LHCN-M2 (cell line): ENCODE data around the gene BATF3. TPM values are rescaled to one million over a fixed set of nuclear protein-coding genes. Genes with fewer than 3 reads are reported as not detected.

Experiments
- total RNA-seq: library from RNA; depleted of rRNA; stranded (reverse); fragments of >200 nt; gene quantifications from 2 replicates; pipeline ENCODE4 v1.2.3, GENCODE V29; 2014; rRNA removed

The BATF3 gene
- total RNA-seq, 1 experiment from 2014 or later: 1.3 TPM

Other genes with a start within 250 kb of the BATF3 start
- 0.58 and 1.1 TPM in 2 replicates for gene ATF3, start 91.1 kb downstream of the BATF3 start, total RNA-seq
- gene NSL1, start 91.9 kb upstream of the BATF3 start, total RNA-seq: 36.2 and 55.0 TPM in 2 replicates
- 19.1 and 24.1 TPM in 2 replicates for gene TATDN3, start 92.1 kb upstream of the BATF3 start, total RNA-seq
- gene SPATA45, start 147.8 kb upstream of the BATF3 start, total RNA-seq: not detected in 2 replicates
- 4.5 and 6.0 TPM in 2 replicates for gene FLVCR1, start 158.4 kb upstream of the BATF3 start, total RNA-seq